ENCODE data around the gene HOXD9.

HOXD9 gene

GRCh38 chr2:176148751-176149421 is 26.4 kb downstream of the HOXD9 start:
- no peak overlapping the region for H3K4me3 ChIP-seq (ENCODE audit: low read depth, low read length)
- TF ChIP-seq CTCF (IDR thresholded peaks at IDR 0.05; ENCODE audit: low read depth, low read length) (no peak), MAX (IDR thresholded peaks at IDR 0.05; ENCODE audit: low read depth, low read length) (no peak), POLR2A (IDR thresholded peaks at IDR 0.05; ENCODE audit: extremely low read depth, insufficient read length) (no peak), MYC (IDR thresholded peaks at IDR 0.05; ENCODE audit: low read depth, low read length) (no peak)
- DNase-seq (ENCODE audit: low read depth): no peak

GRCh38 chr2:176149481-176149938 is 27.0 kb downstream of the HOXD9 start:
- H3K4me3 ChIP-seq (ENCODE audit: low read depth, low read length): no peak overlapping the region
- DNase-seq (ENCODE audit: low read depth): no peak
- TF ChIP-seq MYC (IDR thresholded peaks at IDR 0.05; ENCODE audit: low read depth, low read length) (no peak), CTCF (IDR thresholded peaks at IDR 0.05; ENCODE audit: low read depth, low read length) (no peak), MAX (IDR thresholded peaks at IDR 0.05; ENCODE audit: low read depth, low read length) (no peak), POLR2A (IDR thresholded peaks at IDR 0.05; ENCODE audit: extremely low read depth, insufficient read length) (no peak)

GRCh38 chr2:176149939-176150583 is 27.5 kb downstream of the HOXD9 start:
- H3K4me3 ChIP-seq (ENCODE audit: low read depth, low read length): no peak overlapping the region
- DNase-seq (ENCODE audit: low read depth): no peak
- TF ChIP-seq POLR2A (IDR thresholded peaks at IDR 0.05; ENCODE audit: extremely low read depth, insufficient read length): no peak

GRCh38 chr2:176150584-176151441 is 28.3 kb downstream of the HOXD9 start:
- TF ChIP-seq MAX (IDR thresholded peaks at IDR 0.05; ENCODE audit: low read depth, low read length) (no peak), POLR2A (IDR thresholded peaks at IDR 0.05; ENCODE audit: extremely low read depth, insufficient read length) (no peak), CTCF (IDR thresholded peaks at IDR 0.05; ENCODE audit: low read depth, low read length) (no peak), MYC (IDR thresholded peaks at IDR 0.05; ENCODE audit: low read depth, low read length) (no peak)
- no peak for DNase-seq (ENCODE audit: low read depth)
- no peak overlapping the region for H3K4me3 ChIP-seq (ENCODE audit: low read depth, low read length)

GRCh38 chr2:176151442-176152287 is 29.1 kb downstream of the HOXD9 start, which contains the start of gene HOXD4:
Gene HOXD4, plus strand, starts transcription at chr2:176151550. Its CDS starts 84 bp downstream, at chr2:176151634.
- no peak within 1 kb of the TSS for H3K4me3 ChIP-seq (ENCODE audit: low read depth, low read length)
- no peak for DNase-seq (ENCODE audit: low read depth)
- TF ChIP-seq MYC (IDR thresholded peaks at IDR 0.05; ENCODE audit: low read depth, low read length) (no peak), CTCF (IDR thresholded peaks at IDR 0.05; ENCODE audit: low read depth, low read length) (no peak), POLR2A (IDR thresholded peaks at IDR 0.05; ENCODE audit: extremely low read depth, insufficient read length) (no peak), MAX (IDR thresholded peaks at IDR 0.05; ENCODE audit: low read depth, low read length) (no peak)
